NCI-H1930 (cell line): ENCODE measurements around the gene ROM1.

ENCODE experiments used
- DNase-seq, 2 experiments: peaks; one replicate each; lab custom pipeline; 2025; lab: John Stamatoyannopoulos, UW

ROM1 gene

GRCh38 chr11:62588966-62589637 lies 24.0 kb upstream of the ROM1 start:
- no peak for DNase-seq

GRCh38 chr11:62591448-62592145 lies 21.5 kb upstream of the ROM1 start, which contains the start of gene TUT1:
TUT1 (minus strand) TSS chr11:62591523; CDS start chr11:62591485, 38 bp downstream.
- DNase-seq = peak; percentile 98 to 99

- DNase-seq = peak in 1 of 2 experiments; percentile 51
Observed at GRCh38 chr11:62592146-62592815, 20.8 kb upstream of the ROM1 start.

GRCh38 chr11:62592989-62593421 lies 20.1 kb upstream of the ROM1 start:
- DNase-seq = no peak

GRCh38 chr11:62593434-62594044 lies 19.5 kb upstream of the ROM1 start:
- peak; percentile 29 to 38 for DNase-seq

GRCh38 chr11:62595124-62595523 lies 17.9 kb upstream of the ROM1 start:
- DNase-seq = no peak

- peak; percentile 26 to 52 for DNase-seq
Observed at GRCh38 chr11:62599069-62599696, 13.9 kb upstream of the ROM1 start.

GRCh38 chr11:62599901-62600300 lies 13.2 kb upstream of the ROM1 start:
- no peak for DNase-seq

GRCh38 chr11:62600367-62601121 lies 12.5 kb upstream of the ROM1 start:
- DNase-seq = no peak

- DNase-seq = no peak
Observed at GRCh38 chr11:62601122-62601371, 12.0 kb upstream of the ROM1 start.

GRCh38 chr11:62601372-62602140 lies 11.5 kb upstream of the ROM1 start, which contains the start of gene MTA2:
MTA2 (minus strand) TSS chr11:62601865; CDS start chr11:62601450, 415 bp downstream.
- DNase-seq = peak; percentile 97 to 98

- DNase-seq = peak; percentile 60 to 75
Observed at GRCh38 chr11:62602141-62603071, 10.7 kb upstream of the ROM1 start.

GRCh38 chr11:62603072-62603408 lies 10.0 kb upstream of the ROM1 start:
- no peak for DNase-seq

GRCh38 chr11:62603776-62604299 lies 9.2 kb upstream of the ROM1 start:
- DNase-seq = no peak

- no peak for DNase-seq
Observed at GRCh38 chr11:62604460-62605120, 8.5 kb upstream of the ROM1 start.

GRCh38 chr11:62605467-62605866 lies 7.6 kb upstream of the ROM1 start:
- no peak for DNase-seq

GRCh38 chr11:62605902-62606301 lies 7.2 kb upstream of the ROM1 start:
- DNase-seq = no peak

- DNase-seq = no peak
Observed at GRCh38 chr11:62607714-62608113, 5.3 kb upstream of the ROM1 start.

- no peak for DNase-seq
Observed at GRCh38 chr11:62608776-62609175, 4.3 kb upstream of the ROM1 start.
